COLO668 (cell line): ENCODE data around the gene ZNF219.

ENCODE experiments used
- DNase-seq: peaks from one replicate; lab custom pipeline; 2025; ENCODE audit not compliant: unreplicated experiment; lab: John Stamatoyannopoulos, UW

The ZNF219 gene

DNA sequence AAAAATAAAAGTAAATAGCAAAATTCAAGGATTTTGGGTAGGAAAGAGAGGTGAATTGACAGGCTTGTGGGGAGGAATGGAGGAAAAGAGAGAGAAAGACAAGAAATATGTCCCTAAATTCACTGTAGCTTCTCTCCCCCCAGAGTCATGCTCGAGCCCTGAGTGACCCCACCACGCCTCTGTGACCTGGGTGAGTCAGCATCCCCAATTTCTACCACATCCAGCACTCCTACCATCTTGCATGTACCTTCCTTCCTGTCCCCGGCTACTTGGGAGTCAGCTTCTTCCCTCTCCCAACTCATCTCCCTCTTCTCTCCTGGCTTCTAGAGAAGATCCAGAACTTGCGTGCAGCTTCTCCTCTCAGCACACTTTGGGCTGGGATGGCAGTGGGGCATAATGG, 9.8 kb downstream of the ZNF219 start:
- DNase-seq: no peak

- DNase-seq: peak; percentile 17
Measured at GRCh38 chr14:21087294-21088091, 11.0 kb downstream of the ZNF219 start.

DNA sequence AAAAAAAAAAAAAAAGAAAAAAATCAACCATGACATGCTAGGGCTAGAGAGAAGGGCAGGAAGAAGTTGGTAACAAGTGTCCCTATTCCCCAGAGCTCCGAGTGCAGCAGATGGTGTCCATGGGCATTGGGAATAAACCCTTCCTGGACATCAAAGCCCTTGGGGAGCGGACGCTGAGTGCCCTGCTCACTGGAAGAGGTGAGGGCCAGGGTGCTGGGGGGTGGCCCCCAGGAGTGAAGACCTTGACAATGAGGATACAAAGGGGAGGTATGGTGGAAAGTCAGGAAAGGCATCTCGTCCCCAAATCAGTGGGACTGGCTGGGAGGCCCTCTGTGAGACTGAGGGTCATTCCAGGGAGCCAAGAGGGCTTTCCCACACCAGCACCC, 11.6 kb downstream of the ZNF219 start:
- DNase-seq: no peak

GRCh38 chr14:21084998-21085853, 13.2 kb downstream of the ZNF219 start:
- no peak for DNase-seq

- DNase-seq: no peak
Measured at GRCh38 chr14:21084396-21084795, 14.1 kb downstream of the ZNF219 start.

DNA sequence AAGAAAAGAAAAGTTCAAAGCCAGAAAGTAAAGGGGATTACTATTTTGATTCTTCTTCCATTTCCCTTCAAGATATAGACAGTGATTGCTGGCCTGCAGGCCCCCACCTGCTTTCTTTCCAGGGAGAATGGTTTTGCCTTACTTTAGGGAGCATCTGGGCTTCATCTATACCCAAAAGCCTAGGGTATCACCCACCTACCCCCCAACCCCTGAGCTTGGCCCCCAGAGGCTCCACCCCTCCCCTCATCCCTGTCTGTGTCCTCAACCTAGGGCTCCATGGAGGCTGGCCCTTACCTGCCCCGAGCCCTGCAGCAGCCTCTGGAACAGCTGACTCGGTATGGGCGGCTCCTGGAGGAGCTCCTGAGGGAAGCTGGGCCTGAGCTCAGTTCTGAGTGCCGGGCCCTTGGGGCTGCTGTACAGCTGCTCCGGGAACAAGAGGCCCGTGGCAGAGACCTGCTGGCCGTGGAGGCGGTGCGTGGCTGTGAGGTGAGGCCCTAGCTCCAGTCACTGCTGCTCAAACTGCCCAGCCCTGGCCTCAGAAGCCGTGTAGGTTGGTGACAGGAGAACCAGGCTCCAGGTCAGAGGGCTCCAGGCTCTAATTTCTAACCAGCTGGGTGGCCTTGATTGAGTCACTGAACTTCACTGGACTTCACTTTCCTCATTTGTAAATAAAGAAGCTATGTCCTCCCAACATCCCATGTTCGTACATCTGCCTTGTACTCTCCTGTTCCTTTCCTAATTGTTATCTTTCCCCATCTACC, 14.7 kb downstream of the ZNF219 start:
- DNase-seq: no peak

GRCh38 chr14:21081521-21082142, 16.8 kb downstream of the ZNF219 start:
- DNase-seq: no peak

DNA sequence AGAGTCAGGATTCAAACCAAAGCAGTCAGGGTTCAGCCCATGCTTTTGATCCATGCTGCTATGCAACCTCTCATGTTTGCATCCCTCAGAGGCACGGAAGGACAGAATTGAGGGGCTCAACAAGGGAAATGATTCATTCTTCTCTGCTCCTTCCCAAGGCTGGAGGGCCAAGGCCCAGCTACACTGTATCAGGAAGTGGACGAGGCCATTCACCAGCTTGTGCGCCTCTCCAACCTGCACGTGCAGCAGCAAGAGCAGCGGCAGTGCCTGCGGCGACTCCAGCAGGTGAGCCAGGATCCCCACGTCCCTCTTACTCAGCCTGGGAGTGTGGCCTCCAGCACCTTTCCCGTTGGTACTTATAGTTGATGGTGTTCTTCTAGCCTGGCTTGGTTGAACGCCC, 19.7 kb downstream of the ZNF219 start:
- DNase-seq: no peak

- DNase-seq: no peak
Measured at GRCh38 chr14:21078287-21078686, 20.2 kb downstream of the ZNF219 start.

GRCh38 chr14:21077672-21078071, 20.8 kb downstream of the ZNF219 start:
- DNase-seq: no peak

DNA sequence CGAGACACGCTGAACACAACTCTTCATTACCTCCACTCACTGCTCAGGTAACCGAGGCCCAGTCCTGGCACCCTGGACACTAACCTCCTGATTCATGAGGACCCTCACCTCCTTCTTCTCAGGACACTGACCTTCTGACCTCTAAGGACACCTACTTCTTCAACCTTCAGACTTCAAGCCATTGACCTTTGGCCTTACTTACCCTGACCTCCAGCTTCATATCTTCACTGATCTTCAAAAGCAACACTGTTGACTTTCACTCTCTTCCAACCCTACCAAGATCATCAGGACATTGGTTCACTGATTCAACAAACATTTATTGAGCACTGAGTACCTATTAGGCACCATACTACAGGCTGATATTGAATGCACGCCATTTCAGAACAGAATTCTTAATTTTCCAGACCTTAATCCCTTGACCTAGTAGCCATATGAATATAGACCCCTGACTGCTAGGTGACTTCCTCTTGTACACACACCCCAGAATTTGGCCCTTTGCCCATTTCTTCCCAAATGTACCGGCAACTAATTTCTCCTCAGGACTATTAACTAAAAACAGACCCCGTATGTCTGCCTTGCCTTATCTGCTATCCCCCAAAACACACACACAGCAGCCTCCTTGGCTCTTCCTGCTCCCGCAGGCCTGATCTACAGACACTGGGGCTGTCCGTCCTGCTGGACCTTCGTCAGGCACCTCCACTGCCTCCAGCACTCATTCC, 22.6 kb downstream of the ZNF219 start:
- DNase-seq: no peak

- DNase-seq: no peak
Measured at GRCh38 chr14:21074398-21075272, 23.8 kb downstream of the ZNF219 start.

- DNase-seq: no peak
Measured at GRCh38 chr14:21073921-21074320, 24.5 kb downstream of the ZNF219 start.

- peak; percentile 37 for DNase-seq
Measured at GRCh38 chr14:21072781-21073339, 25.6 kb downstream of the ZNF219 start.

DNA sequence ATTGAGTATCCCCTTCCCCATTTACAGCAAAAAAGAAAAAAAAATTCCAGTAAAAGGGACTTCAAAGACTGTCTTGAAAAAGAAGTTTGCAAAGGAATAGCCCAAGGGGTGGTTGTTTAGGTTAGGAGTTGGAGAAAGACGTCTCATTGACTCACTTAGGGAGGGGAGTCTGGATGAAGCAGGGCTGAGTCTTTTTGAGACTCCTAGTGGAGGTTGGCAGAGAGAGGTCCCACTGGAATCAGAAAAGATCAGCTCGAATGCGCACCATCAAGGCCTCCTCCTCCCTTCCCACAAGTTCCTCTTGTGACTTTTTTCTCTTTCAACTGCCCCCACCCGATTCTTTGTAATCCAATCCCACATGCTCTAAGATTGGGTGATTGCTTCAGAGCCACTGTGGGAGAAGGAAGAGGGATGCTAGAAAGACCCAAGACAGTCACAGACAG, 26.4 kb downstream of the ZNF219 start:
- DNase-seq: no peak

DNA sequence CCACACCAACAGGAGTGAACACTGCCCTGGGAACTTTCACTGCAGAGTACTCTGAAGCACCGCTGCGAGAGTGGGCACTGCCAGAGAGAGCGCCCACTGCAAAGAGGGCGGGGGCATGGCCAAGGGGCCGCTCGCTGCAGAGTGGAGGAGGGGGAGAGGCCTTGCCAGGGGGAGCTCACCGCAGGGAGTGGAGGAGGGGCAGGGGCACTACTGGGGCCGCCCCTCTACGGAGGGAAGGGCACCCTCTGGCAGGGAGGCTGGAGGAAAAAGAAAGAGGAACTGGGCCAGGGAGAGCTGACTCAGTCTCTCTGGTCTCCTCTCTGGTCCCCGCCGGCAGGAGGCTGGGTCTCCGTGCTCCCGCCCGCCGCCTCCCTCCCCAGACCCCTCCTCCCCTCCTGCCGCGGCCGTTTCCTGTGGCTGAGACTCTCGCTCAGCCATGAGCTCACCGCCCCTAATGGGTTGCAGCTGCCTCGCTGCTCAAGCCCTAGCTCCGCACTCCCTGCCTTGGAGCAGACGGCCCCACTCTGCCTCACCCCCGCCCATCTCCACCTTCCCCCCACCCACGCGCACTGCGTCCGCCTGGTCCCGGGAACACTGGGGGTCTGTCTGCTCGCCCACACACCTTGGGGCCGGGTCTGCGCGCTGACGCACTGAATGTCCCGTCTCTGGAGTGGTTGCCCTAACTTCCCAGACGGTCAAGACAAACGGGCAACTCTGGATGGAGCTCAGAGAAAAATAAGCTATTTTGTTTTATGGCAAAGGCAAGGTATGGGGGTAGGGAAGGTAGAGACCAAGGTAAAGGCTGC, 27.0 kb downstream of the ZNF219 start:
- peak; percentile 88 for DNase-seq

GRCh38 chr14:21070610-21071224, 27.7 kb downstream of the ZNF219 start:
- peak; percentile 45 for DNase-seq
